Activated gamma-delta T cell treated with Interleukin-2 at 50 U/mL for 16 hours (primary cell): ENCODE data around the gene AGAP3.

ENCODE experiments used
- DNase-seq: peaks from one replicate; pipeline ENCODE4 v3.0.0-alpha.2; 2020

AGAP3 gene

DNA sequence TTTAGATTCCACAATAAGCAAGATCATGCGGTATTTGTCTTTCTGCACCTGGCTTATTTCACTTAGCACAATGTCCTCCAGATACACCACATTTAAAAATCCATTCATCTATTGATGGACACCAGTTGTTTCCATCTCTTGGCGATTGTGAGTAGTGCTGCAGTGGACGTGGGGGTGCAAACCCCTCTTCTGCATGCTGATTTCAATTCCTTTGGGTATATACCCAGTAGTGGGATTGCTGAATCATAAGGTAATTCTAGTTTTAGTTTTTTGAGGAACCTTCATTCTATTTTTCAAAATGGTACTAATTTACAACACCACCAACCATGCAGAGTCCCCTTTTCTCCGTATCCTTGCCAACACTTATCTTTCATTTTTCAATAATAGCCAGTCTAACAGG is 102.8 kb downstream of the AGAP3 start:
- DNase-seq: no peak

DNA sequence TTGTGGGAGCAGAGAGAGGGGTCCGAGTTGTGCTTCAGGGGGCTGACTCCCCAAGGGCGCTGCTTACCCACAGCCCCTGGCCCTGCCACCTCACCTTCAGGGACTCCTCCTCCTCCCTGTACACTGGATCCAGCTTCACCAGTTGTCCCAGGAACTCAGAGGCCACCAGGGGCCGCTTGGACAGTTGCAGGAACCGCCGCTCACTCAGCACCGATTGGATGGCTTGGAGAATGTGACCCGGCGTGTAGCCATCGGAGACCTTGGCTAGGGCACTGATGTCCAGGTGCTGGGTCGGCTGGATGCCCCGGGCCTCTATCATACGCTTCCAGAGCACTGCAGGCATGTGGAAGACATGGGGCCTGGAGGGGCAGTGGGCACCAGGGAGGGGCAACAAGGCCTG is 105.3 kb downstream of the AGAP3 start:
- no peak for DNase-seq

DNA sequence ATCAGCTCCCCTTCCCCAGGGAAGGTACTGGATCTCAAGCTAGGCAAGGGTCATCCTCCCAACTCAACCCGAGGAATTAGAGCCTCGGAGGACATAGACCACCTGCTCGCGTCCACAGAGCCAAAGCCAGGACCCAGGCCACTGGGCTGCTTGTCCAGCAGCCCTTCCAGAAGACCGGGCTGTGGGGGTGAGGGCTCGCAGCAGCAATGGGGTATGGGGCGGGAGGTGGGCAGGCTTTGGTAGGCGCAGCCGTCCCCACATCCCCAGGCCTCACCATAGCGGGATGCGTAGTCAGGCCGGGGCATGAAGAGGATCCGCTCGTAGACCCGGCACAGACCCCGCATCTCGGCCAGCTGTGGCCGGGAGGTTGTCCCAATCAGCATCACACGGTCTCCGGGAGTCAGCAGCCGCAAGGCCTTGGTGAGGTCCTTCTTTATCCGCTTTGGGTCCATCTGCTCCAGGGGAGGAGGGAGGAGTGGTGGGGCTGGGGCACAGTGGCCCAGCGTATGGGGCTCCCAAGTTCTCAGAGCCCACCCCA is 105.8 kb downstream of the AGAP3 start:
- no peak for DNase-seq

DNA sequence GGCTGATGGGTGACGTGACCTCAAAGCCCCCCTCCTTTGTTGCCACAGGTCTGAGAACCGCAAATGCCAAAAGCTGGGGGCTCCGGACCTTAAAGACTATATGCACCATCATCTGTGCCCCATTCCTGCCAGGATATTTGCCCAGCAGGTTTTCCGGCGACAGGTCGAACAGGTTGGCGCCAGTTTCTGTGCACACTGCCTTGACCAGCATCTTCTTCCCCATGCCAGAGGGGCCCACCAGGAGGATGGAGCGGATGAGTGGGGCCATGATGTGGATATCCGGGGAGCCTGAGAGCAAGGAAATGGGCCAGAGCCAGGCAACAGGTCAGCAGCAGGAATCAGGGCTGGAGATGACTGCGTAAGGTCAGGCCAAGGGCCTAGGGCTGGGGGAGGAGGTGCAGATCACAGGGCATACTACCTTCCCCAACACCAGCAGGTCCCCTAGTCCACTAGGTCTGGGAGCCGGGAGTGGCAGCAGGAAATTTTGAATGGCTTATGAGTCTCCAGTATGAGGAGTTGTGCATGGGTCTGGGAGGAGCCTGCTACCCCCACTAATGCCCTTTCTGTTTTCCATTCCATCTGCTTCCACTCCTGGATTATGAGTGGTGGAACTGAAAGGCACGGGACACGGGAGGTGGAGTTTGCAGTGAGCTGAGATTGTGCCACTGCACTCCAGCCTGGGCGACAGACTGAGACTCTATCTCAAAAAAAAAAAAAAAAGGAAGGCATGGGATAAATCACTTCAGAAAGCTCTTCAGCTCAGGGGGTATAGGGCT is 107.1 kb downstream of the AGAP3 start:
- no peak for DNase-seq
